Measurements from ENCODE around the gene SLC29A2. TPM values are rescaled to one million over a fixed set of nuclear protein-coding genes. Genes with fewer than 3 reads are reported as not detected.

The SLC29A2 gene
- total and polyA plus RNA-seq, 2 donors (not counting 3 experiments of a cell fraction or from before 2014, with no cell fraction given), result 2.4 to 5.2 TPM

DNA sequence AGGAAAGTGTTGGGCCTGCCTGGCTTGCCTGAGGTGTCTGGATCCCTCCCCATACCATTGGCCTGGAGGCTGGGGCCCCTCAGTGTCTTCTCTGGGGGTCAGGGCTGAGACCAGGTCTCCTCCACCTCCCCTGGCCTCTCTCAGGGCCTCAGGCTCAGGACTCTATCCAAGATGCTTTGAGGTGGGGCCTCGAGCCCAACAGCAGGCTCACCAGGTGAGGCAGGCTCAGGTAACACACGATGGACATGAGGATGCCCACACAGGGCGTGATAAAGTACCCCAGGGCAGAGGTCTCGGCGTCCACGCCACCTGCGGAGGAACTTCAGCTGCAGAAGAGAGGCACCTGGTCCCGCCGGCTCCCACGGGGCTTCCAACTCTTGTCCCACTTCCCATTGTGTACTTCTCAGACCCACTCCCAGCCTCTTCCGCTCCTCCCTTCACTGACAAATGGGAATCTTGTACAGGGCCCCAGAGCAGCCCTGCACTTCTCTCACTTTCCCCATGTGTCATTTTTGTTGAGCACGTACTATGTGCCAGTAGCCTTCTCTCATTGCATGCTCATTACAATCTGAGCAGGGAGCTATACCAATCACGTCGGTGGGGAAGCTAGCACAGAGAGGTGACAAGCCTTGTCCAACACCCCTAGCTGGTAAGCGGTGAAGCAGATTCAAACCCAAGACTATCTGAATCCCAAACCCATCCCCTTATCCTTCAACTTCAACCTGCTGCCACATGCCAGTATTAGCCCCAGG is 3.8 kb downstream of the SLC29A2 start:
- no peak overlapping the region for H3K9ac ChIP-seq (replicated peaks; ENCODE audit: extremely low read depth, insufficient read depth, low read length)
- H3K79me2 ChIP-seq (ENCODE audit: control insufficient read depth, insufficient read depth, low read length), result no peaks in the 10 kb centered on the region
- DNase-seq (ENCODE audit: low read depth, low spot score), result no peak
- intact Hi-C loops (cut with micrococcal nuclease), result no loop called here
- H3K9me3 ChIP-seq (replicated peaks; ENCODE audit: control insufficient read depth, insufficient read depth, low read length), result no peaks in the 10 kb centered on the region
- CTCF ChIA-PET, result no interaction called here
- H3K4me2 ChIP-seq (ENCODE audit: insufficient read depth, low read length), result no peak overlapping the region
- H3K27me3 ChIP-seq (ENCODE audit: control insufficient read depth in 2 of 2, insufficient read depth in 2 of 2, low read length in 2 of 2), result peaks cover 5 to 7% of the 10 kb centered on the region in 2 experiments
- no peak overlapping the region for H2AFZ ChIP-seq (ENCODE audit: low read depth, low read length)
- H4K20me1 ChIP-seq (replicated peaks; ENCODE audit: control insufficient read depth, extremely low read depth, insufficient read depth, low read length), result no peaks in the 10 kb centered on the region
- H3K9me1 ChIP-seq (replicated peaks; ENCODE audit: control insufficient read depth, extremely low read depth, insufficient read depth, low read length), result no peaks in the 10 kb centered on the region
- no TSS peak for BruUV-seq (replicated peaks)
- H3K4me3 ChIP-seq (replicated peaks in 1 of 3; ENCODE audit: insufficient read depth in 1 of 3, low read depth in 1 of 3, low read length in 3 of 3), result no peak overlapping the region
- no peak for FAIRE-seq
- TF ChIP-seq, protein P1, sequence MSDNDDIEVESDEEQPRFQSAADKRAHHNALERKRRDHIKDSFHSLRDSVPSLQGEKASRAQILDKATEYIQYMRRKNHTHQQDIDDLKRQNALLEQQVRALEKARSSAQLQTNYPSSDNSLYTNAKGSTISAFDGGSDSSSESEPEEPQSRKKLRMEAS (IDR thresholded peaks at IDR 0.05; ENCODE audit: insufficient read depth, insufficient read length), result no peak
- no peak for TF ChIP-seq GATA2 (IDR thresholded peaks at IDR 0.05; ENCODE audit: insufficient read depth, insufficient read length, low read depth, low read length)
- TF ChIP-seq, protein P2, sequence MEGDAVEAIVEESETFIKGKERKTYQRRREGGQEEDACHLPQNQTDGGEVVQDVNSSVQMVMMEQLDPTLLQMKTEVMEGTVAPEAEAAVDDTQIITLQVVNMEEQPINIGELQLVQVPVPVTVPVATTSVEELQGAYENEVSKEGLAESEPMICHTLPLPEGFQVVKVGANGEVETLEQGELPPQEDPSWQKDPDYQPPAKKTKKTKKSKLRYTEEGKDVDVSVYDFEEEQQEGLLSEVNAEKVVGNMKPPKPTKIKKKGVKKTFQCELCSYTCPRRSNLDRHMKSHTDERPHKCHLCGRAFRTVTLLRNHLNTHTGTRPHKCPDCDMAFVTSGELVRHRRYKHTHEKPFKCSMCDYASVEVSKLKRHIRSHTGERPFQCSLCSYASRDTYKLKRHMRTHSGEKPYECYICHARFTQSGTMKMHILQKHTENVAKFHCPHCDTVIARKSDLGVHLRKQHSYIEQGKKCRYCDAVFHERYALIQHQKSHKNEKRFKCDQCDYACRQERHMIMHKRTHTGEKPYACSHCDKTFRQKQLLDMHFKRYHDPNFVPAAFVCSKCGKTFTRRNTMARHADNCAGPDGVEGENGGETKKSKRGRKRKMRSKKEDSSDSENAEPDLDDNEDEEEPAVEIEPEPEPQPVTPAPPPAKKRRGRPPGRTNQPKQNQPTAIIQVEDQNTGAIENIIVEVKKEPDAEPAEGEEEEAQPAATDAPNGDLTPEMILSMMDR (IDR thresholded peaks at IDR 0.05; ENCODE audit: extremely low read depth in 1 of 2, insufficient read depth in 1 of 2, low read depth in 1 of 2, low read length in 2 of 2), result no peak
- dilution Hi-C loops (cut with MboI; ENCODE audit: extremely low pct_ligation_motif_present, low sequenced_read_pairs), result no loop called here
- POLR2A ChIA-PET, result no interaction called here
- H3K27ac ChIP-seq (ENCODE audit: insufficient read depth, low read depth, low read length), result no peak overlapping the region
- H3K36me3 ChIP-seq (ENCODE audit: control insufficient read depth in 2 of 2, extremely low read depth in 1 of 2, insufficient read depth in 2 of 2, low read length in 2 of 2), result no peaks in the 10 kb centered on the region
- H3K4me1 ChIP-seq (ENCODE audit: control insufficient read depth, extremely low read depth, insufficient read depth, low read length), result peaks cover 7% of the 10 kb centered on the region
